ENCODE results near the gene RBM41. TPM values are rescaled to one million over a fixed set of nuclear protein-coding genes. Genes with fewer than 3 reads are reported as not detected.

The RBM41 gene
- total and polyA plus RNA-seq, 2 donors (not counting 3 experiments of a cell fraction or from before 2014, with no cell fraction given): 1.5 to 16.0 TPM

DNA sequence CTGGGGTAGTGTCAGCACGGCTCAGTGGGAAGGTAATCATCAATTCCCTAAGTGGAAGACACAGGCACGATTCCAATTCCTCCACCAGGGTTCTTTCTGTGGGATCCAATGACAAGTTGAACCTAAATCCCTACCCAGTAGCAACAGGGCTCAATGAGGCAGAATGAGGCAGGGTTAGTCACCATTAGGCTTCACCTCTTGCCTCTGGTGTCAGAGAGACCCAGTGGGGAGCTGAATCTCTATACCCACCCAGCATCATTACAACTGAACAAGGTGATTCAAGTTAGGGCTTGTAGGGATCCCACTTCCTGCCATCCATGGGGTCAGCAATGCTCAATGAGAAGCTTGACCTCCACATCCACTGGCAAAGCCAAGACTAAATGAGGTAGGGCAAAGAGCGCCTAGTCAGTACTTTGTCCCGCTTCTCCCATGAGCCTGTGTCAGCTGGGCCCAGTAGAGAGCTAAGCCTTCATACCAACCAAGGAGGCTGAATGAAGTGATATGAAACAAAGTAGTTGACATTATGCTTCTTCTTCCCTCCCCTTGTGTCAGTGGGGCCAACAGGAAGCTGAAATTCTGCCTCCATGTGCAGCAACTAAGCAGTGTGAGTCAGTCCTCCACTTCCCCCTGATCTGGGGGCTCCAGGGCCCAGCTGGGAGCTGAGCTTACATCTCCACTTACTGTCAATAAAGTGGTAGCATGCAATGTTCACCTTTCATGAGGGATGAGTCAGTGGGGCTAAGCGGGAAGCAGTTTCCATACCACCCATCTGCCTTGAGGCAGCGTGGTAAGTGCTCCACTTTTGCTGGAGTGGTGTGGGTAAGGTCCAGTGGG is 36.4 kb upstream of the RBM41 start:
- FAIRE-seq: no peak
- TF ChIP-seq, protein P1, sequence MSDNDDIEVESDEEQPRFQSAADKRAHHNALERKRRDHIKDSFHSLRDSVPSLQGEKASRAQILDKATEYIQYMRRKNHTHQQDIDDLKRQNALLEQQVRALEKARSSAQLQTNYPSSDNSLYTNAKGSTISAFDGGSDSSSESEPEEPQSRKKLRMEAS (IDR thresholded peaks at IDR 0.05; ENCODE audit: insufficient read depth, insufficient read length): no peak
- no peak for TF ChIP-seq POLR2AphosphoS5 (IDR thresholded peaks at IDR 0.05; ENCODE audit: insufficient read depth, low read depth, low read length)
- no peak for TF ChIP-seq JUN (IDR thresholded peaks at IDR 0.05; ENCODE audit: borderline replicate concordance, insufficient read depth, insufficient read length, low read depth)
- TF ChIP-seq EZH2 (IDR thresholded peaks at IDR 0.05; ENCODE audit: borderline replicate concordance, low read depth, low read length, severe bottlenecking): no peak
- TF ChIP-seq, protein P2, sequence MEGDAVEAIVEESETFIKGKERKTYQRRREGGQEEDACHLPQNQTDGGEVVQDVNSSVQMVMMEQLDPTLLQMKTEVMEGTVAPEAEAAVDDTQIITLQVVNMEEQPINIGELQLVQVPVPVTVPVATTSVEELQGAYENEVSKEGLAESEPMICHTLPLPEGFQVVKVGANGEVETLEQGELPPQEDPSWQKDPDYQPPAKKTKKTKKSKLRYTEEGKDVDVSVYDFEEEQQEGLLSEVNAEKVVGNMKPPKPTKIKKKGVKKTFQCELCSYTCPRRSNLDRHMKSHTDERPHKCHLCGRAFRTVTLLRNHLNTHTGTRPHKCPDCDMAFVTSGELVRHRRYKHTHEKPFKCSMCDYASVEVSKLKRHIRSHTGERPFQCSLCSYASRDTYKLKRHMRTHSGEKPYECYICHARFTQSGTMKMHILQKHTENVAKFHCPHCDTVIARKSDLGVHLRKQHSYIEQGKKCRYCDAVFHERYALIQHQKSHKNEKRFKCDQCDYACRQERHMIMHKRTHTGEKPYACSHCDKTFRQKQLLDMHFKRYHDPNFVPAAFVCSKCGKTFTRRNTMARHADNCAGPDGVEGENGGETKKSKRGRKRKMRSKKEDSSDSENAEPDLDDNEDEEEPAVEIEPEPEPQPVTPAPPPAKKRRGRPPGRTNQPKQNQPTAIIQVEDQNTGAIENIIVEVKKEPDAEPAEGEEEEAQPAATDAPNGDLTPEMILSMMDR (IDR thresholded peaks at IDR 0.05; ENCODE audit: extremely low read depth in 1 of 2, insufficient read depth in 1 of 2, low read depth in 1 of 2, low read length in 2 of 2): no peak
- TF ChIP-seq GATA2 (IDR thresholded peaks at IDR 0.05; ENCODE audit: insufficient read depth, insufficient read length, low read depth, low read length): no peak
- no peak for TF ChIP-seq POLR2A (IDR thresholded peaks at IDR 0.05; ENCODE audit: low read depth, low read length)
- no peak for TF ChIP-seq MYC (IDR thresholded peaks at IDR 0.05; ENCODE audit: low read depth, low read length)
- no peak for TF ChIP-seq FOS (IDR thresholded peaks at IDR 0.05; ENCODE audit: borderline replicate concordance, insufficient read depth, low read length)
- H3K4me2 ChIP-seq (ENCODE audit: insufficient read depth, low read length): no peak overlapping the region

More for the DNA sequence above, 36.4 kb upstream of the RBM41 start:
- H3K36me3 ChIP-seq (ENCODE audit: control insufficient read depth in 2 of 2, extremely low read depth in 1 of 2, insufficient read depth in 2 of 2, low read length in 2 of 2): no peaks in the 10 kb centered on the region
- H3K9me3 ChIP-seq (replicated peaks; ENCODE audit: control insufficient read depth, insufficient read depth, low read length): no peaks in the 10 kb centered on the region
- H3K9me1 ChIP-seq (replicated peaks; ENCODE audit: control insufficient read depth, extremely low read depth, insufficient read depth, low read length): no peaks in the 10 kb centered on the region
- H3K4me1 ChIP-seq (ENCODE audit: control insufficient read depth, extremely low read depth, insufficient read depth, low read length): no peaks in the 10 kb centered on the region
- intact Hi-C loops (cut with micrococcal nuclease) (no loop called here), dilution Hi-C loops (cut with MboI; ENCODE audit: extremely low pct_ligation_motif_present, low sequenced_read_pairs) (no loop called here)
- no peaks in the 10 kb centered on the region for H3K79me2 ChIP-seq (ENCODE audit: control insufficient read depth, insufficient read depth, low read length)
- H4K20me1 ChIP-seq (replicated peaks; ENCODE audit: control insufficient read depth, extremely low read depth, insufficient read depth, low read length): no peaks in the 10 kb centered on the region
- BruUV-seq (replicated peaks): no TSS peak
- POLR2A ChIA-PET: no interaction called here
- H3K4me3 ChIP-seq (replicated peaks in 1 of 3; ENCODE audit: insufficient read depth in 1 of 3, low read depth in 1 of 3, low read length in 3 of 3): no peak overlapping the region
- H2AFZ ChIP-seq (ENCODE audit: low read depth, low read length): no peak overlapping the region
- no peak overlapping the region for H3K27ac ChIP-seq (ENCODE audit: insufficient read depth, low read depth, low read length)
- H3K9ac ChIP-seq (replicated peaks; ENCODE audit: extremely low read depth, insufficient read depth, low read length): no peak overlapping the region
- no peaks in the 10 kb centered on the region for H3K27me3 ChIP-seq (ENCODE audit: control insufficient read depth in 2 of 2, insufficient read depth in 2 of 2, low read length in 2 of 2)
- CTCF ChIA-PET: no interaction called here
- DNase-seq (ENCODE audit: low read depth, low spot score): no peak
